Adrenal gland (tissue), 5 donors: ENCODE data around the gene NT5C2.

Experiments used
- POLR2A ChIP-seq, 2 donors: fragments of 450-650 bp; IDR thresholded peaks; one replicate each; pipeline ENCODE4 v1.6.1; 2017; ENCODE audit warnings: antibody characterized with exemption in 2 of 2, mild to moderate bottlenecking in 2 of 2, moderate library complexity in 1 of 2
- TF ChIP-seq, protein P1 (sequence below), 6 experiments: fragments of 450-650 bp in 4 of 6; fragments of 200-600 bp in 2 of 6; sonication (generic) in 1 of 6; IDR thresholded peaks; 1 replicate in 5 of 6; 2 replicates in 1 of 6; pipeline versions ENCODE4 v1.5.1 to v1.8.0; 2016 to 2021; ENCODE audit warnings: antibody characterized with exemption in 6 of 6, mild to moderate bottlenecking in 2 of 6, moderate library complexity in 1 of 6
- donor health status: DM: no; HTN: no; CAD: no.

DNA sequence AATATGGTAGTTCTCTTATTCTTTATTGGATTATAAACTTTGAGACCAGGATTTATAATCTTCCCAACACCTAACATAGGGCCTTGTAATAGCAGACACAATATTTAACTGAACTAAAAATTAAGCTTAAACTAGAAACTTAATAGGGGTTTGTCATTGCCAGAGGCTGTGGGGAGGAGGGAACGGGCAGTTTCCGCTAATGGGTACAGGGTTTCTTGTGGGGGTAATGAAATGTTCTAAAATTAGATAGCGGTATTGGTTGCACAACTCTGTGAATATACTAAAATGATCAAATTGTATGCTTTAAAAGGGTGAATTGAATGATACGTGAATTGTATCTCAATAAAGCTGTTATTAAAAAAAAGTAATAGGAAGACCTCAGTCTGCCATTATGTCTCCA, 45.4 kb downstream of the NT5C2 start:
- no peak for TF ChIP-seq POLR2A (IDR thresholded peaks at IDR 0.05)
- TF ChIP-seq, protein P1, sequence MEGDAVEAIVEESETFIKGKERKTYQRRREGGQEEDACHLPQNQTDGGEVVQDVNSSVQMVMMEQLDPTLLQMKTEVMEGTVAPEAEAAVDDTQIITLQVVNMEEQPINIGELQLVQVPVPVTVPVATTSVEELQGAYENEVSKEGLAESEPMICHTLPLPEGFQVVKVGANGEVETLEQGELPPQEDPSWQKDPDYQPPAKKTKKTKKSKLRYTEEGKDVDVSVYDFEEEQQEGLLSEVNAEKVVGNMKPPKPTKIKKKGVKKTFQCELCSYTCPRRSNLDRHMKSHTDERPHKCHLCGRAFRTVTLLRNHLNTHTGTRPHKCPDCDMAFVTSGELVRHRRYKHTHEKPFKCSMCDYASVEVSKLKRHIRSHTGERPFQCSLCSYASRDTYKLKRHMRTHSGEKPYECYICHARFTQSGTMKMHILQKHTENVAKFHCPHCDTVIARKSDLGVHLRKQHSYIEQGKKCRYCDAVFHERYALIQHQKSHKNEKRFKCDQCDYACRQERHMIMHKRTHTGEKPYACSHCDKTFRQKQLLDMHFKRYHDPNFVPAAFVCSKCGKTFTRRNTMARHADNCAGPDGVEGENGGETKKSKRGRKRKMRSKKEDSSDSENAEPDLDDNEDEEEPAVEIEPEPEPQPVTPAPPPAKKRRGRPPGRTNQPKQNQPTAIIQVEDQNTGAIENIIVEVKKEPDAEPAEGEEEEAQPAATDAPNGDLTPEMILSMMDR (IDR thresholded peaks at IDR 0.05), result no peak
